NCI-H69 (cell line): ENCODE data around the gene ODR4.
"Not testable (repeated sequence)": the region's sequence is repeated elsewhere in the genome, so short reads cannot be mapped to it uniquely, and the experiment has no call there.

Experiments
- DNase-seq: peaks from one replicate; lab custom pipeline; 2025; lab: John Stamatoyannopoulos, UW

Gene ODR4

GRCh38 chr1:186375152-186375928 is at the start of gene ODR4, which contains the start of gene TPR:
ODR4 (plus strand) TSS chr1:186375838; CDS start chr1:186379786, 3,948 bp downstream.
TPR (minus strand) TSS chr1:186375253; CDS start chr1:186375028, 225 bp downstream.
- DNase-seq = peak; percentile 99

GRCh38 chr1:186326009-186326408 is 49.6 kb upstream of the ODR4 start:
- DNase-seq = no peak

GRCh38 chr1:186327331-186327730 is 48.3 kb upstream of the ODR4 start:
- DNase-seq = peak; percentile 12

DNA sequence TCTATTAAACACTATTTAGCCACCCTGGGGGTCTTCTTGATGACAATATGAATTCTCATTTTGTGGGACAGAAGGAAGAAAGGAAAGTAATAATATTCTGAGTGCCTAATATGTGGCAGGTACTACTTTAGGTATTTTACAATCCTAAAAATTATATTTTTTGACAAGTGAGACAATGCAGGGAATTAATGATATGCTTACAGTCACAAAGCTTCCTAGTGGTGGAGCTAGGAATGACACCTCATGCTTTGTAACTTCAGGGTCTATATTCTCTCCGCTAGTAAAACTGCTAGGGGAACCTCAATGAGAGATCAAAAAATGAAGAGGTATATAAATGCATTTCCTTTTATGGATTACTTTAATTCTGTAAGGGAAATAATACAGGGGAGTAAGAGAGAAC is 44.9 kb upstream of the ODR4 start:
- peak; percentile 16 for DNase-seq

DNA sequence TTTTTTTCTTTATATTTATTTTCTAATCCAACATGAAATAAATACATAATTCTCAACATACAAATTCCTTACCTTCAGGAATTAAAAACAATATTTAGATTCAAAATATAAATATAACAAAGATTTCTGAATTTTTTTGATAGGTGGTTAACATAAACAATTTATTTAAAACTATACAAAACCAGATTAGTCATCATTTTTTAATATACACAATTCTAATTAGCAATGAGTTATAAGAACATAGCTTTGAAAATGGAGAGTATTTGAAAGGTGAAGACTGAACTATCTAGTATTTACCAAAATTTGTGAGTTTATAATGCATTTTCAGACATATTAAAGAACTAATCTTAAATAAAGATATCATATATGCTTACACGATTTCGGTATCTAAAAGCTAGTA is 38.1 kb upstream of the ODR4 start:
- no peak for DNase-seq

- no peak for DNase-seq
Measured at GRCh38 chr1:186340772-186341171, 34.9 kb upstream of the ODR4 start.

- not testable (repeated sequence) for DNase-seq
Measured at GRCh38 chr1:186347837-186348691, 27.6 kb upstream of the ODR4 start.

GRCh38 chr1:186374303-186375151 is 1.1 kb upstream of the ODR4 start:
- peak; percentile 74 for DNase-seq

GRCh38 chr1:186375929-186376319 is 286 bp downstream of the ODR4 start:
- DNase-seq = no peak

DNA sequence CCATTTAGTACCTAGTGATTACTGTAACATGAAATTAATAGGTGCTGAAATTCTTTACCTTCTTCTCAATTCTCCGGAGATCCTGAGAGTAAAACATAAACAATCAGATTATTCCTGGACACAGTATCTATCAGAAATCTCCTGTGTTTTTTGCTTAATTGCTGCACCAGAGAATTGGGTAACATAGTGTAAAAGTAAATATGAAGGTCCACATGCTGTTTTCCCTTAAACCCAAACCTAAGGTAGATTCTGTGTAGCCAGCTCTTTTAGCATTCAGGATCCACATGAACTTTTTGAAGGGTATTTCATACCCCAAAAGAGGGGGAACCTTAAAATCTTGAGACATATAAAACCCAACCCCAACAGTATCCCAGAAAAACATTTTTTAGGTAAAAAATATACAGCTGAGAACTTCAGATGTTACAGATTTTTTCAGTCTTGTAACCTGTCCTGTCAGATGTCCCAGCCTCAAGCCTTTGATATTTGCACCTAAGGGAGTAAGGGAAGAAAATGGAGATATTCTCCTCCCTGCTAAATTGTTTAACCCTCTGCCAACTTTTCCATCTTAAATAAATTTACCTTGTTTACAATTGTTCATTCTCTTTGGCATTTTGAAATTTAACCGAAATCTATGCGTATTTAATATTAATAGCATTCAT is 11.2 kb downstream of the ODR4 start:
- DNase-seq = no peak

GRCh38 chr1:186390925-186391324 is 15.3 kb downstream of the ODR4 start:
- no peak for DNase-seq

- DNase-seq = no peak
Measured at GRCh38 chr1:186391841-186392240, 16.2 kb downstream of the ODR4 start.

DNA sequence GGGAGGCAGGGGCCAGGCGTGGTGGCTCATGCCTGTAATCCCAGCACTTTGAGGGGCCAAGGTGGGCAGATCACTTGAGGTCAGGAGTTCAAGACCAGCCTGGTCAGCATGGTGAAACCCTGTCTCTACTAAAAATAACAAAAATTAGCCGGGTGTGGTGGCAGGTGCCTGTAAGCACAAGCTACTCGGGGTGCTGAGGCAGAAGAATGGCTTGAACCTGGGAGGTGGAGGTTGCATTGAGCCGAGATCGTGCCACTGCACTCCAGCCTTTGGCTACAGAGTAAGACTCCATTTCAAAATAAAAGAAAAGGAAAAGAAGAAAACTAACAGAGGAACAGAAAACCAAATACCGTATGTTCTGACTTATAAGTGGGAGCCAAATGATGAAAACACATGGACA is 17.1 kb downstream of the ODR4 start:
- not testable (repeated sequence) for DNase-seq

- DNase-seq = not testable (repeated sequence)
Measured at GRCh38 chr1:186401446-186401845, 25.8 kb downstream of the ODR4 start.

DNA sequence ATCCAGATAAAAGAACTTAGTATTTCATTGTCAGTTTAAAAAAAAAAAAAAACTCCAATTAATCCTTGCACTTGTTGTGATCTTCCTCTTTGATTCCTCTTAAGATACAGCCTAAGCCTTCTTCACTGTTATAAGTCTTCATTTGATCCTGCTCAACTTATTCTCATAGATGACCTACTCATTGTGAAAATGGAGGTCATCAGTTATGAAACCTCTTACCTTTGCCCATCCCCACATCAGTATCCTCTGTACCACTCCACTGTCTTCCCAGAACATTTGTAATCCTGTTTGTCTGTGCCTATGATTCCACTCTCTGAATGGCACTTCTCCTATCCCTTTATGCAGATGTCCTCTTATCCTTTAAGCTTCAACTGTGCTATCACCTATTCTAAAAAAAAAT is 28.0 kb downstream of the ODR4 start:
- no peak for DNase-seq

DNA sequence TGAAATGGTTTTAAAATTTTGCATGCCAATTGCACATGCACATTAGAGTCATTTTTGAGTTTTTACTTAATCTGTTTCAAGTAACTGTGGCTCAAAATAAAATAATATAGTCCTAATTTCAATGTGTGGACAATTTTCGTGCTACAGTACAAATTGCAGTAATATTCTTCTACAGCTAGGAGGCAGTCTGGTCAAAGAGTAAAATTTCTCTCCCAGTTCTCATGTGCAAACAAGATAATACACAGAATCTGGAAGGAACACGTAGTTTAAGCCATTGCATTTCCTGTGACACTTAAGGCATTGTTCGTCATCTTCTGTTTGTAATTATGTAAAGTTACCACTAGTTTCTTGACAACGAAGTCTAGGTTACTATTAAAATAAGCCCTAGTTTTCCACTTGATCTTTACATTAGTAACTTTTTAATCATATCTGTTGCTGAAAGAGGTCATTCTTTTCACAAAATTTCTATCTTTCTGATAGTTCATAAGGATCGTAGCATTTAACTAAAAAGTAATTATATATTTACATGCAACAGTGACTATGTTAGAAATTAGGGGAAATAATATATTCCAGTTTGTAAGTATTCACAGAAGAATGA is 28.9 kb downstream of the ODR4 start:
- peak; percentile 58 for DNase-seq

DNA sequence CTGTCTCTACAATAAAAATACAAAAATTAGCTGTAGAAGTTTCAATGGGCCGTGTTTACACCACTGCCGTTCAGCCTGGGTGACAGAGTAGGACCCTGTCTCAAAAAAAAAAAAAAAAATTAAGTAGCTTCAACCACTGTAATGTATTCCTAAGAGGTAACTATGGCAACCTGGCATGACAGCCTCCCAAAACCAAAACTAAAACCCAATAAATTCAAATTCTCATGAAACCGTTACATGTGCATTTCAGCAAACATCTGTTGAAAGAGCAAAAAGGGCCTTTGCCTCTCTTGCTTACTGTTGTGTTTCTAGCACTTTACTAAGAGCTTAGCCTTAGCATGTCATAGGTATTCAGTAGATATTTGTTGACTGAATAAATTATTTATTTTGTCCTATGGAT is 33.5 kb downstream of the ODR4 start:
- DNase-seq = no peak

GRCh38 chr1:186413319-186413718 is 37.7 kb downstream of the ODR4 start:
- DNase-seq = no peak

DNA sequence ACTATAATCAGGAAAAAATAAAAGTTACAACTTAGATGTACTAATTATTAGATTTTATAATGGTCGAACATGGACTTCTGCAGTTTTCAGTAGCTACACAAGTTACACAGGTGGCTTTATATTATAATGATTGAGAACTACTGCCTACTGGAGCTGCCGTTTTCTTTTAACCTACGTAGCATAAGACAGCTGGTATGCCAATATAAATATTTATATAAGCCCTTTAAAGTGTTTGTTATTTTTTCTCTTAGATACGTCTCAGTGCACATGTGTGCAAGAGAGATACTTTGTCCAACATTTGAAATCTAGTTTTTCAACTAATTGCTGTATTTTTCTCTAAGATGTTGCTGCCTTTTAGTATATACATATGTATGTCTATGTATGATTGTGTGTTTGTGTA is 42.9 kb downstream of the ODR4 start:
- no peak for DNase-seq

- DNase-seq = no peak
Measured at GRCh38 chr1:186420311-186420710, 44.7 kb downstream of the ODR4 start.

DNA sequence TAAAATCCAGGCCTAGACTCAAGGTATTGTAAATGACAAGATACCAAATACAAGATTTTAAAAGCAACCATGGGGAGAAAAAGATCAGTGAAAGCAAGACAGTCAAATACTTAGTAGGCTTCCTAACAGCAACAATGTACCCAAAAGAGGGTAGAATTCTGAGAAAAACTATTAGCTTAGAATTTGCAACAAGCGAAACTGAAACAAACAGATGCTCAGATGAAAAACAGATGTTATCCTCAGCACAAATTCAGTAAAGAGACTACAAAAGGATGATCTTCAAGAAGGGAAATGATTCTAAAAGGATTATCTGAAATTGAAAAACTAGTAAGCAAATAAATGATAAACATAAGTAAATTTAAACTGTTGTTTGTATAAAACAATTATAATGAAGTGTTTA is 45.3 kb downstream of the ODR4 start:
- DNase-seq = no peak
